Colonic mucosa (tissue), 4 donors: Measurements from ENCODE around the gene PRKAG2. TPM values are rescaled to one million over a fixed set of nuclear protein-coding genes. Genes with fewer than 3 reads are reported as not detected.

Source experiments
- DNase-seq: peaks from one replicate; pipeline ENCODE4 v3.0.0-alpha.2; 2020
- H3K27ac ChIP-seq: fragments of 200-600 bp; one replicate; pipeline ENCODE4 v1.8.0; 2021
- H3K27me3 ChIP-seq: fragments of 200-600 bp; one replicate; pipeline ENCODE4 v1.8.0; 2021
- H3K36me3 ChIP-seq: fragments of 200-600 bp; one replicate; pipeline ENCODE4 v1.8.0; 2021
- H3K4me1 ChIP-seq: fragments of 200-600 bp; one replicate; pipeline ENCODE4 v1.8.0; 2021; ENCODE audit warnings: mild to moderate bottlenecking
- H3K4me3 ChIP-seq: fragments of 200-600 bp; one replicate; pipeline ENCODE4 v1.8.0; 2021
- H3K9ac ChIP-seq, 2 donors: one replicate each; pipeline ENCODE4 v1.7.0; 2013; ENCODE audit warnings: control low read depth in 2 of 2, low read depth in 2 of 2, low read length in 2 of 2
- H3K9me3 ChIP-seq: fragments of 200-600 bp; one replicate; pipeline ENCODE4 v1.8.0; 2021
- CTCF ChIP-seq: fragments of 200-600 bp; IDR thresholded peaks from one replicate; pipeline ENCODE4 v1.8.0; 2022; ENCODE audit warnings: antibody characterized with exemption, mild to moderate bottlenecking
- intact Hi-C: fragments of 100-400 bp; cut with DNase I; formaldehyde crosslinking; loops from one replicate; pipeline ENCODE4 v1.14.1; 2022
- total RNA-seq, 2 donors: library from RNA; stranded (reverse); fragmentation: NEBNext Ultra II Directional in 1 of 2; extraction: Animal tissue kit (Norgen Biotek cat#: 25700) in 1 of 2; gene quantifications; one replicate each; pipeline ENCODE4 v1.2.1, GENCODE V29; 2021
- donor health status: healthy.
- donor health status: DM: no; HTN: no; CAD: no.
- donor health status: DM: no; HTN: no; CAD: no.

Gene PRKAG2
- total RNA-seq, 2 donors from 2014 or later = 36.3 to 42.0 TPM

DNA sequence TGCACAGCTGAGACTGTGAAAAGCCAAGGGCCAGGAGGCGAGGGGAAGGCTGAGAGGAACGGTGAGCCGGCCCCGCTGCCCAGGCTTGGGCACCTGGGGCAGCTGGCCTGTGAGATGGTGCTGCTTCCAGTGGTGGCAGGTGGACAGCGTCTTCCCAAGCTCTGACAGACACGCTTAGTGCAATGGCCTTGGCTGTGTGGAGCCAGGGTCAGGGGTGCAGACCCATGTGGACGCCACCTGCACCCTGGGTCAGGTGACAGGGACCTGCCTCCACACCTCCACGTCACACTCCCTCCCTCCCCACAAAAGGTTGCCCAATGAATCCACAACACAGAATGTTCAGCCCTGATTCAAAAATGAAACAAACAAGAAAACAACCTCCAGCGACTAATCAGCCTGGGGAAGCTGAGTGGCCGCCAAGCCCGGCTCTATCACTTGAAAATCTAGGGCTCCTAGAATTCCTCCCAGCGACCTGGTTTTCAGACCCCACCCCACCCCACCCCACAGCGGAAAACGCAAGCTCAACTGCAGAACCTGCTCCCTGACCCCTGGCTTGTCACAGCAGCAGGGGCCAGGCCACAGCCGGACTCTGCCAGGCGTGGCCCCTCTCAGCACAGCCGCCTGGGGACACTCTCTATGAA lies 54.3 kb downstream of the PRKAG2 start:
- Histone ChIP-seq H3K36me3 (no peaks in the 10 kb centered on the region), H3K4me1 (peaks cover 10% of the 10 kb centered on the region), H3K27me3 (no peaks in the 10 kb centered on the region), H3K9ac (no peak overlapping the region), H3K9me3 (no peaks in the 10 kb centered on the region), H3K27ac (no peak overlapping the region), H3K4me3 (no peak overlapping the region)
- TF ChIP-seq CTCF = no peak
- no peak for DNase-seq
- intact Hi-C loops = no loop called here

DNA sequence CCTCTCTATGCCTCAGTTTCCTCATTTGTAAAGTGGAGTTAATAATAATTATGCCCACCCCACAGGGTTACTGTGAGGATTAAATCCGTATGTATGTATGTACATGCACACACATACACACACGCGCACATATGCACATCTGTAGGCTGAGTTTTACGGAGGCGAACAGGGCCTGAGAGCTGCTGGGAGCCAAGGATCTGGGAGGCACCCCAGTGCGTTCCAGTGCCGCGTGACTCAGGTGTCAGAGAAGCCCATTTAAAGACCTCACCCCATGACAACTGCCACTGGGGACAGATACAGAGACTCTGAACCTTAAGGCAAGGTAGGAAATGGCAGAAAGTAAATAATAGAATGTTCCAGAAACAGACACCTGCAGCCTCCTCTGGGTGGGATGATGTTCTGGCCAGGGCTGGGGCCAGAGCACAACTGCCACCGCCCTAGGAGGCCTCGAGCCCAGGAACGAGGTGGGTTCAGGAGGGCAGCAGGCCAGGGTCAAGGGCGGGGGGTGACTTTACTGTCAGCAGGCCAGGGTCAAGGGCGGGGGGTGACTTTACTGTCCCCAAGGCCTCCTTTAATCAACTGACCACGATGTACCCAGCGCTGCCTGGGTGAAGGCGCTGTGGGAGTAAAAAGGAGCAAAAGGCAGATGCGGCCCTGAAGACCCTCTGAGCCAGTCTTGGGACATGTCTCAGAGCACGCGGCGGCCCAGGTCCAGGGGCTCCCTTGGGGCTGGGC lies 54.9 kb downstream of the PRKAG2 start:
- no peaks in the 10 kb centered on the region for H3K9me3 ChIP-seq
- H3K4me3 ChIP-seq = no peak overlapping the region
- intact Hi-C loops = no loop called here
- H3K27me3 ChIP-seq = no peaks in the 10 kb centered on the region
- H3K9ac ChIP-seq = no peak overlapping the region
- TF ChIP-seq CTCF = no peak
- no peaks in the 10 kb centered on the region for H3K36me3 ChIP-seq
- DNase-seq = no peak
- no peak overlapping the region for H3K27ac ChIP-seq
- H3K4me1 ChIP-seq = peaks cover 10% of the 10 kb centered on the region

- DNase-seq = no peak
- intact Hi-C loops = no loop called here
- Histone ChIP-seq H3K9ac (no peak overlapping the region), H3K4me1 (peaks cover 10% of the 10 kb centered on the region), H3K9me3 (no peaks in the 10 kb centered on the region), H3K36me3 (no peaks in the 10 kb centered on the region), H3K27ac (no peak overlapping the region), H3K27me3 (no peaks in the 10 kb centered on the region), H3K4me3 (no peak overlapping the region)
- no peak for TF ChIP-seq CTCF
Observed at GRCh38 chr7:151821226-151821625, 55.7 kb downstream of the PRKAG2 start.

- Histone ChIP-seq H3K9ac (peak overlapping the region in 1 of 2 donors; percentile 5), H3K36me3 (no peaks in the 10 kb centered on the region), H3K4me3 (no peak overlapping the region), H3K4me1 (peaks cover 10% of the 10 kb centered on the region), H3K27ac (no peak overlapping the region), H3K27me3 (no peaks in the 10 kb centered on the region), H3K9me3 (no peaks in the 10 kb centered on the region)
- no peak for TF ChIP-seq CTCF
- no peak for DNase-seq
- intact Hi-C loops = no loop called here
Observed at GRCh38 chr7:151820491-151821105, 56.3 kb downstream of the PRKAG2 start.

- Histone ChIP-seq H3K4me3 (no peak overlapping the region), H3K36me3 (no peaks in the 10 kb centered on the region), H3K9me3 (no peaks in the 10 kb centered on the region), H3K9ac (peak overlapping the region; percentile 19 to 50), H3K27ac (no peak overlapping the region), H3K4me1 (peaks cover 10% of the 10 kb centered on the region), H3K27me3 (no peaks in the 10 kb centered on the region)
- intact Hi-C loops = no loop called here
- TF ChIP-seq CTCF = no peak
- DNase-seq = peak; percentile 86
Observed at GRCh38 chr7:151819866-151820265, 57.0 kb downstream of the PRKAG2 start.
